Lung microvascular endothelial cell (primary cell): ENCODE results near the gene ETV6. TPM values are rescaled to one million over a fixed set of nuclear protein-coding genes. Genes with fewer than 3 reads are reported as not detected.

Experiments used
- DNase-seq, 2 donors: peaks; one replicate each; pipeline versions ENCODE4 v3.0.0 to v3.0.0-alpha.2; 2010; ENCODE audit warnings: low read depth in 2 of 2
- total RNA-seq: library from RNA; depleted of rRNA; stranded (reverse); fragments of >200 nt; gene quantifications from 2 replicates; pipeline ENCODE4 v1.2.1, GENCODE V29; 2014

Gene ETV6
- total RNA-seq, 1 donor from 2014 or later = 6.7 TPM

- DNase-seq = peak; percentile 28 to 87
Observed at GRCh38 chr12:11716794-11717518, 67.5 kb downstream of the ETV6 start.

GRCh38 chr12:11717519-11717961 lies 68.1 kb downstream of the ETV6 start:
- DNase-seq = no peak

GRCh38 chr12:11718105-11718504 lies 68.6 kb downstream of the ETV6 start:
- DNase-seq = no peak

GRCh38 chr12:11718768-11719253 lies 69.3 kb downstream of the ETV6 start:
- DNase-seq = peak; percentile 36 to 86

GRCh38 chr12:11719678-11720099 lies 70.2 kb downstream of the ETV6 start:
- peak; percentile 91 to 98 for DNase-seq

GRCh38 chr12:11722071-11722470 lies 72.6 kb downstream of the ETV6 start:
- no peak for DNase-seq

- no peak for DNase-seq
Observed at GRCh38 chr12:11722578-11723138, 73.2 kb downstream of the ETV6 start.

- no peak for DNase-seq
Observed at GRCh38 chr12:11723993-11724392, 74.5 kb downstream of the ETV6 start.

GRCh38 chr12:11724888-11725311 lies 75.4 kb downstream of the ETV6 start:
- peak in 1 of 2 donors; percentile 76 for DNase-seq

GRCh38 chr12:11725686-11726085 lies 76.2 kb downstream of the ETV6 start:
- peak in 1 of 2 donors; percentile 38 for DNase-seq

GRCh38 chr12:11726659-11727058 lies 77.2 kb downstream of the ETV6 start:
- DNase-seq = no peak

- DNase-seq = no peak
Observed at GRCh38 chr12:11727133-11727664, 77.7 kb downstream of the ETV6 start.

- no peak for DNase-seq
Observed at GRCh38 chr12:11728154-11728755, 78.8 kb downstream of the ETV6 start.

GRCh38 chr12:11729008-11729407 lies 79.5 kb downstream of the ETV6 start:
- no peak for DNase-seq

GRCh38 chr12:11729439-11730150 lies 80.1 kb downstream of the ETV6 start:
- peak in 1 of 2 donors; percentile 23 for DNase-seq

GRCh38 chr12:11730299-11731041 lies 81.0 kb downstream of the ETV6 start:
- DNase-seq = no peak

- DNase-seq = no peak
Observed at GRCh38 chr12:11731042-11731357, 81.5 kb downstream of the ETV6 start.

- peak; percentile 46 to 90 for DNase-seq
Observed at GRCh38 chr12:11731455-11731854, 82.0 kb downstream of the ETV6 start.

GRCh38 chr12:11732023-11732422 lies 82.5 kb downstream of the ETV6 start:
- DNase-seq = no peak

GRCh38 chr12:11732715-11733114 lies 83.2 kb downstream of the ETV6 start:
- no peak for DNase-seq

- DNase-seq = no peak
Observed at GRCh38 chr12:11734580-11735180, 85.2 kb downstream of the ETV6 start.
